Effector memory CD4-positive, alpha-beta T cell (primary cell): ENCODE measurements around the gene SLC41A3.

Experiments used
- DNase-seq, 3 donors: peaks; one replicate each; pipeline ENCODE4 v3.0.0-alpha.2; 2020
- H3K27ac ChIP-seq: 2 replicates; pipeline ENCODE4 v1.7.0; 2013; ENCODE audit warnings: mild to moderate bottlenecking, low read length, moderate library complexity; ENCODE audit not compliant: insufficient read depth, poor library complexity, severe bottlenecking
- H3K27me3 ChIP-seq: replicated peaks from 2 replicates; pipeline ENCODE4 v1.7.0; 2013; ENCODE audit warnings: mild to moderate bottlenecking, low read length; ENCODE audit not compliant: insufficient read depth, control insufficient read depth, poor library complexity, severe bottlenecking
- H3K36me3 ChIP-seq: 2 replicates; pipeline ENCODE4 v1.7.0; 2013; ENCODE audit warnings: mild to moderate bottlenecking, low read length, moderate library complexity; ENCODE audit not compliant: control insufficient read depth, insufficient read depth
- H3K4me1 ChIP-seq: 2 replicates; pipeline ENCODE4 v1.7.0; 2013; ENCODE audit warnings: low read length, mild to moderate bottlenecking; ENCODE audit not compliant: control insufficient read depth, insufficient read depth, poor library complexity, severe bottlenecking
- H3K4me3 ChIP-seq: 2 replicates; pipeline ENCODE4 v1.7.0; 2013; ENCODE audit warnings: low read length, low read depth, mild to moderate bottlenecking; ENCODE audit not compliant: insufficient read depth, poor library complexity, severe bottlenecking
- H3K9me3 ChIP-seq: 2 replicates; pipeline ENCODE4 v1.7.0; 2013; ENCODE audit warnings: mild to moderate bottlenecking, low read length, moderate library complexity; ENCODE audit not compliant: control insufficient read depth

SLC41A3 gene

DNA sequence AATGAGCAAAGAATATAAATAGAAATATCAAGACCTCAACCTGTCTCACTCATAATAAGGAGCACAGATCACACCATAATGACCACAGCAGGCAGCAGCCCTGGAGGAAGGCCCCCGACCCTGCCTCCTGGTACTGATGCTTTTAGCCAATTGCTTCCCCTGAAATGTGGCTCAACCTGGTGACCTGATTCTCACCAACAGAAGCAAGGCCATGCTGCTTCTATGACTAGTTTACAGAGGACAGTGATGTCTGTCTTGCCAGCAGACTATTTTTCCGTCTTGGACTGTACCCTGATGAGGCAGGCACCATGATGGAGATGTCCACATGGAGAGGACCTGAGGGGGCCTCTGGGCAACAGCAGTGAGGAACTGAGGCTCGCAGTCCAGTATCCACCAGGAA is 18.0 kb downstream of the SLC41A3 start:
- peaks cover 3% of the 10 kb centered on the region for H3K36me3 ChIP-seq
- no peak overlapping the region for H3K4me3 ChIP-seq
- no peaks in the 10 kb centered on the region for H3K9me3 ChIP-seq
- no peaks in the 10 kb centered on the region for H3K27me3 ChIP-seq
- no peak for DNase-seq
- H3K4me1 ChIP-seq = no peaks in the 10 kb centered on the region
- no peak overlapping the region for H3K27ac ChIP-seq

DNA sequence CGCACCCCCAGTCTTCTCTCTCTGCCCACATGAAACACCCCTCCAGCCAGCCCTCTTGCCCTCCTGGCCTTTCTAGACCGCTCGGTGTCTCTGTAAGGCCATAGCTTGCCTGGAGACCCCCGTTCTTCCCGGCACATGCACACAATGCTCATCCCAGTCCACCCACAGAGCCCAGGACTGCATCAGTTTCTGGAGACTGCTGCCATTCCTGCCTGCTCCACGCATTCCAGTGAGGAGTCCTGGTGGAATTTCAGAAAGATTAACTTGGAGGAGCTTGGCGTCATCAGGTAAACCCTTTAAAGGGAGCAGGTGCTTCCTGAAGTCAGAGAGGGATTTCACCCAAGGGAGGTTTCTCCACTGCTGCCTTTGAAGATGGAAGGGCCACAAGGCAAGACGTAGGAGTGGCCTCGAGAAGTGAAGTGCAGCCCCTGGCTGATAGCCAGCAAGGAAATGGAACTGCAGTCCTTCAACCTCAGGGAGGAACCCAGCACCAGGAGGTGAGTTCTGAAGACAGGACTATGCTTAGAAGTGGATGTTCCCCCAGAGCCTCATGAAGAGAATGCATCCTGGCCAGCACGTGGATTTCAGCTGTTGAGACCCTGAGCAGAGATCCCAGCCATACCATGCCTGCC is 19.2 kb downstream of the SLC41A3 start:
- no peaks in the 10 kb centered on the region for H3K27me3 ChIP-seq
- no peak overlapping the region for H3K27ac ChIP-seq
- no peak for DNase-seq
- H3K9me3 ChIP-seq = no peaks in the 10 kb centered on the region
- H3K4me3 ChIP-seq = no peak overlapping the region
- no peaks in the 10 kb centered on the region for H3K4me1 ChIP-seq
- peaks cover 3% of the 10 kb centered on the region for H3K36me3 ChIP-seq

DNA sequence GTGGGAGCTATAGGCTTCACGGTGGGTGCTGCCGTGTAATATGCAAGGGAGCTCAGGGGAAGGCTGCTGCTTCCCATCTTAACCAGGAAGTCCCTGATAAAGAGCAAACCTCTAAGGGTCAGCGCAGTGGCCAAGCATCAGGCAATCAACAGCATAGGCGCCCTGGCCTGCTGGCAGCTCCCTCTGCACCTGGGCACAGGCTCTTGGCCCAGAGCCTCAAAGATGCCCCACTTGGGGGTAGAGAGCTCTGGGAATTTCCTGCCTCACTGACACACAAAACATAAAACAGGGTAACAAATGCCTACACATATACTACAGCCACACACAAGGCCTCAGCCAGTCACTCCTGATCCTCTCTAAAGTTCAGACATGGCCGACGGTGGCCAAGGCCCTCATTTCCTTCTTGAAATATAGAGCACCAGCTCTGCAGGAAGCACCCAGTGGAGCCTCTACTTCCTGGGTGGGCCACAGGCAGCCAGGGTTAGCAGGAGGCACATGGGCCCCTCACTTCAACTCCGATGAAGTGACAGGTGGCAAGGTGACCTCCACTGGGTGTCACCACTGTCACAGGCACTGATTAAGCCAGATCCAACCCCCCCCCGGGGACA is 20.5 kb downstream of the SLC41A3 start:
- peaks cover 3% of the 10 kb centered on the region for H3K36me3 ChIP-seq
- no peak for DNase-seq
- no peak overlapping the region for H3K4me3 ChIP-seq
- no peak overlapping the region for H3K27ac ChIP-seq
- no peaks in the 10 kb centered on the region for H3K9me3 ChIP-seq
- no peaks in the 10 kb centered on the region for H3K27me3 ChIP-seq
- H3K4me1 ChIP-seq = no peaks in the 10 kb centered on the region

DNA sequence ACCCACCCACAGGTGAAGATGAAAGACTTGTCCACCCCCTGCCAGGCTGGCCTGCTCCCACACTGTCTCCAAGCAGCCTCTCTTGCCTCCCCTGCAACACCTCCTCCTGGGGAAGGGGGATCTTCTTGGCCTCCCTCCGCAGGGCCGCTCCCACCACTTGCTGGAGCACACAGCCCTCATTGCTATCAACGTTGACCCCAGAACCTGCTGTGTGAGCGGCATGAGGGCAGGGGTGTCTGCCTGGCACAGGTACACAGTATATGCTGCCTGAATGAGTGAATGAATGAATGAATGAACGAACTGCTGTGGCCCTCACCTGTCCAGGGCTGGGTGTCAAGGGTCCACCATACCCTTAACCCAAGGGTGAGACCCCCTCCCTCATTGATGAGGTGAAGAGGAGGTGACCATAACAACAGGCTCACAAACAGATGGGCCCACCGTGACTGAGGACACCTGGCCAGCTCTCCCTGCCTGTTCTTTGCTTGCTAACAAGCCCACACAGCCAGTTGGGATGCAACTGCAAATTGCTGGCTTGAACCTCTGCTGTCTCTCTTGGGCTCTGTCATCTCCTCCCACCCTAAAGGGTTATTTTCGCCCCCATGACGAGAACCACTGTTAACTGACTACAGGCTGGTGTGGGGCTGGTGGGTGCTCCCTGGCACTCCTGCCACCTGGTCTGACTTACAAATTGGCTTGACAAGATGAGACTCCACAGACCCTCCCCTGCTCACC is 22.5 kb downstream of the SLC41A3 start:
- no peak overlapping the region for H3K4me3 ChIP-seq

DNA sequence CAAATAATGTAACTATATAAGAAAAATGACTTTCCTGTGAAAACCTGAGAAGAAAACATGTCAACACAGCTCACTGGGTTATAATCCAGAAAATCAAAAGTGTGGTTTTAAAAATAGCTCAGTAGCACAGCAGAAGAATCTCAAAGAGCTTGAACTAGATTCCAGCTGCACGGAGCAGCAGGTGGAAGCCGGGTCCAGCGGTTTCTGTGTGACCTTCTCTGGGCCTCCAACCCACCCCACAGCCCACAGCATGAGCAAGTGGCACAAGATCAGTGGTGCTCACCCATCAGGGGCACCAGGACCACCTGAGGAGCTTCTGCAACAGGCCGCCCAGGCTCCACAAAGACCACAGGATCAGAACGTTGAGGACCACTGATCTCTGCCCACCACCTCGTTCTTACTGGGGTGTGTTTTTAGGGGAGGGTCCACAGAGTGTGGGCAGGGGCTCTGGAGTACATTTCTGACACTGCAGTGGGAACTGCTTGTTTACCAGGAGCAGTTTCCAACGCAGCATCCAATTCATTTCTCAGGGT is 23.2 kb downstream of the SLC41A3 start:
- H3K27ac ChIP-seq = no peak overlapping the region
- no peaks in the 10 kb centered on the region for H3K4me1 ChIP-seq
- no peaks in the 10 kb centered on the region for H3K9me3 ChIP-seq
- H3K36me3 ChIP-seq = peaks cover 2% of the 10 kb centered on the region
- no peak for DNase-seq
- no peaks in the 10 kb centered on the region for H3K27me3 ChIP-seq
- no peak overlapping the region for H3K4me3 ChIP-seq

More for the DNA sequence above, 22.5 kb downstream of the SLC41A3 start:
- no peak overlapping the region for H3K27ac ChIP-seq
- H3K9me3 ChIP-seq = no peaks in the 10 kb centered on the region
- peaks cover 3% of the 10 kb centered on the region for H3K36me3 ChIP-seq
- no peaks in the 10 kb centered on the region for H3K4me1 ChIP-seq
- no peak for DNase-seq
- no peaks in the 10 kb centered on the region for H3K27me3 ChIP-seq

DNA sequence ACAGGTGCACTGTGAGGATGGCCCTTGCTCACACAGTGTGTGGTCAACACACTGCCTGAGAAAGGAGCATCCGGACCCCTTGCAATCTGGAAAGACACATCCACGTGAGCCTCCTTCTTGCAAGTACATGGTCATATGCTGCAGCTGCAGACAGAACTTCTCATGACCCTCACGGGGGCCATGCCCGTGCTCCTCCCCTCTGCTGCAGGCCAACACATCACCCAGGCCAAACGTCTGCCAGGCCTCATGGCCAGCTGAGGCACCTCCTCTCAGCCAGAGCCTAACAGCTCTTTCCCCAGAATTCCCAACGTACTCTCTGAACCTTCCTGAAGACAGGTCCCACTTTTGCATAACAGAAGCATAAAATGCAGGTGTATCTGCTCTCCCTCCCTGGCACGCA is 25.3 kb downstream of the SLC41A3 start:
- H3K9me3 ChIP-seq = no peaks in the 10 kb centered on the region
- H3K36me3 ChIP-seq = peaks cover 4% of the 10 kb centered on the region
- no peak for DNase-seq
- H3K4me1 ChIP-seq = no peaks in the 10 kb centered on the region
- no peak overlapping the region for H3K4me3 ChIP-seq
- H3K27ac ChIP-seq = no peak overlapping the region
- no peaks in the 10 kb centered on the region for H3K27me3 ChIP-seq

DNA sequence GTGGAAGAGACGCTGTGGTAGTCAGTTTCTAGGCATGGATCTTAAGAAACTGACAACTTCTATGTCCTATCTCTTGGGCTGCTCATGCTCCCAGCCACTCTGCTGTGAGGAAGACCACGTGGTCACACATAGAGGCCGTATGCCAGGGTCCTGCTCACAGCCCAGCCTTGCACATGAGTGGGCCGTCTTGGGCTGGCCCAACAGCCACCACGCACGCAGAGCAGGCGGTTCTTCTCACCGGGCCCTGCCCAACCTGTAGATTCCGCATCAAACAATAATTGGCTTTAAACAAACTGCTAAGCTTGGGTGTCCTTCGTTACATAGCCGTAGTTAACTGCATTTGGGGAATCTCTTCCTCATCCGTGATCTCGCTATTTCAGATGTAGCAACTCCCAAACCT is 26.0 kb downstream of the SLC41A3 start:
- Histone ChIP-seq H3K9me3 (no peaks in the 10 kb centered on the region), H3K4me1 (no peaks in the 10 kb centered on the region), H3K4me3 (no peak overlapping the region), H3K36me3 (peaks cover 4% of the 10 kb centered on the region), H3K27me3 (no peaks in the 10 kb centered on the region), H3K27ac (no peak overlapping the region)
- no peak for DNase-seq

DNA sequence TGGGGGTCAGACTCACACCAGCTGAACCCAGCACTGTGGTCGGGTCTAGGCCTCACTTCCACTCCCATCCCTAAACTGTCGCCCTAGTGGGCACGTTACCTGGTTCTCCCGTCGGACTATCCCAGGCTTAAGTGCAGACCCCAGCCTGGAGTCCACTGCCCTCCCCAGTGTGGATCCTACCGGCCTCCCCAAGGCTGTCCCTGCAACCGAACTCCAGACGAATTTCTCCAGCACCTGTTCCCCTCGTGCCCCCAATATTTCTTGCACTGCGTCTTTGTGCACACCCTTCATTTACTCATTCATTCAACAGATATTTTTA is 26.5 kb downstream of the SLC41A3 start:
- H3K4me1 ChIP-seq = no peaks in the 10 kb centered on the region
- H3K27ac ChIP-seq = no peak overlapping the region
- DNase-seq = no peak
- H3K9me3 ChIP-seq = no peaks in the 10 kb centered on the region
- H3K4me3 ChIP-seq = no peak overlapping the region
- peaks cover 4% of the 10 kb centered on the region for H3K36me3 ChIP-seq
- H3K27me3 ChIP-seq = no peaks in the 10 kb centered on the region

DNA sequence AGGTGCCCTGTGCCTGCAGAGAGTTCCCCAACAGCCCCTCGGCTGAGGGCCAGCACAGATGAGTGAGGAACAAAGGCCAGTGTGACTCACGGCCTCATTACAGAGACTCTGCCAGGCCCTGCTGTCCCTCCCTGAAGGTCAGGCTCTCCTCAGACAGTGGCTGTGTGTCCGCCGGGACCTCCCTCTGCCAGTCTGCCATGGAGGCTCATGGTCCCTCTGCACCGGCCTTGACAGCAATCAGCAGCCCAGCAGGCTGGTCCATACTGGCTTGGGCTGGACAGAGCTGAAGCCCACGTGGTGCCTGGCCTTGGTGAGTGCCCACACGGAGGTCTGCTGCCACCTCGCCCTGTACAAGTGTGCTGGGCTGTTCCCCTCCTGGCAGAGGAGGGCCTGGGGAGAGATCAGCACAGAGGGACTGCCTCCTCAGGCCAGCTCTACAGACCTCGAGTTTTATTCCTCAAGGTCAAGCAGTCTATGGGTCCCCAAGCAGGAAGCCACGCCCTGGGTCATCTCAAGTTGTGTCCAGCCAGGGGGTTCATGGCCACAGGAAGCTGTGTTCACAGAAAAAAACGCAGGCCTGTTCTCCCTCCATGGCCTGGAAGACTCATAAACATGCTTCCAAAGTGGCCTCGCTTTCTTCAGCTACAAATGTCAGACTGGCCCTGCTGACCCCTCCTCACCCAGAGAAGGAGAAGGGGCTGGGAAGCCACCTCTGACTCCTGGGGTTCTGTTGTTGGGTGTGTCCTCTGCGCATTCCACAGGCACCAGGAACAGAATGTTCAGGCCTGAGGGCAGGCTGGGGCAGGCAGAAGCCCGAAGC is 27.0 kb downstream of the SLC41A3 start:
- H3K4me3 ChIP-seq = no peak overlapping the region
- H3K36me3 ChIP-seq = peaks cover 4% of the 10 kb centered on the region
- no peaks in the 10 kb centered on the region for H3K27me3 ChIP-seq
- no peak overlapping the region for H3K27ac ChIP-seq
- H3K9me3 ChIP-seq = no peaks in the 10 kb centered on the region
- no peaks in the 10 kb centered on the region for H3K4me1 ChIP-seq
- DNase-seq = no peak
